WERI-Rb-1 (cell line): ENCODE data around the gene LBX1.

ENCODE experiments used
- DNase-seq: peaks from one replicate; pipeline ENCODE4 v3.0.0-alpha.2; 2020
- H3K27ac ChIP-seq: fragments of 250-450 bp; sonication (Bioruptor Pico); 2 replicates; pipeline ENCODE4 v1.5.1; 2020; ENCODE audit warnings: mild to moderate bottlenecking, moderate library complexity
- H3K27me3 ChIP-seq: fragments of 250-450 bp; sonication (Bioruptor Pico); 2 replicates; pipeline ENCODE4 v1.5.1; 2021; ENCODE audit warnings: mild to moderate bottlenecking, low read depth, moderate library complexity; ENCODE audit not compliant: insufficient read depth, severe bottlenecking
- H3K36me3 ChIP-seq: fragments of 250-450 bp; sonication (Bioruptor Pico); 2 replicates; pipeline ENCODE4 v1.5.1; 2020; ENCODE audit warnings: mild to moderate bottlenecking, moderate library complexity
- H3K4me3 ChIP-seq: 2 replicates; pipeline ENCODE4 v1.5.1; 2011; ENCODE audit warnings: low read depth, mild to moderate bottlenecking, control low read depth, low read length
- H3K9me3 ChIP-seq: fragments of 250-450 bp; sonication (Bioruptor Pico); 2 replicates; pipeline ENCODE4 v1.5.1; 2021; ENCODE audit warnings: mild to moderate bottlenecking, moderate library complexity; ENCODE audit not compliant: severe bottlenecking
- TF ChIP-seq, protein P1 (sequence below): IDR thresholded peaks from 2 replicates; pipeline ENCODE4 v1.5.1; 2011; ENCODE audit warnings: low read depth, mild to moderate bottlenecking, control low read depth, inconsistent platforms, low read length

Gene LBX1

DNA sequence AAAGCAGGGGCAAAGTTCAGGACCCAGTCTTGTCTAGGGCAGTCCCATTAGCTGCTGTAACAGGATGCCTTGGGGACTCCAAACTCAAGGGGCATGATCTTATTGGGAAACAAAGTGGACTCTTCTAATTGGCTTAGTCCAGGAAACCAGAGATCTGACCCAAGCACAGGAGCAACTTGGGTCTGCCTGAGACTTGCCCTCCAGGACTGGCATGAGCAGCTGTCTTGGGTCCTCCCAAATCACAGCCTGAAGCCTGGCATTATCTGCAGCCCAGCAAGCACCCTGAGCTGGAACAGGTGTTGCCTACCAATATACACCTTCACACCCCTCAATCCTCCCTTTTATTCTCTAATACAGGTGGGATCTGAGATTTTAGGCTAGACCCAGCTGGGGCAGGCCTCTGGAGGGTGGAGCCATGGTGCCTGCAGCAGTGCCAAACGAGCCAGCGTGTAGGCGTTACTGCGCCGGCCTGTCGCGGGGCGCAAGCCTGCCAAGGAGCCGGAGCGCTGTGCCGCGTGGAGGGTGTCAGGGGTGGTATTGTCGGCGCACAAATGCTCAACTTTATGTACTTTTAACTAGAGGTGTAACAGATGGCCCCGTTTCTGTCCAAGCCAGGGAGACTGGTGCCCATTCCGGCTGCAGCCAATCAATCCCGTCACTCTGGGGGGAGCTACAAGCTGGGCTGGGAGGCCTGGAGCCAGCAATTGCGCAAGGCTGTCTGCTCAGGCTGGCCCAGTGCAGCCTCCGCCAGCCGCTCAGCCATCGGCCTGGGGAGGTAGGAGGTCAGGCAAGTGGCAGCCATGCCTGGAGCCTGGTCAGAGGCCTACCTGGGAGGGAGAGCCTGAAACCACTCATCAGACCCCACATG is 12.8 kb upstream of the LBX1 start:
- DNase-seq = peak; percentile 56
- H3K27ac ChIP-seq = peak overlapping the region; percentile 38
- no peak overlapping the region for H3K4me3 ChIP-seq
- H3K27me3 ChIP-seq = no peaks in the 10 kb centered on the region
- no peaks in the 10 kb centered on the region for H3K9me3 ChIP-seq
- no peaks in the 10 kb centered on the region for H3K36me3 ChIP-seq
- TF ChIP-seq, protein P1, sequence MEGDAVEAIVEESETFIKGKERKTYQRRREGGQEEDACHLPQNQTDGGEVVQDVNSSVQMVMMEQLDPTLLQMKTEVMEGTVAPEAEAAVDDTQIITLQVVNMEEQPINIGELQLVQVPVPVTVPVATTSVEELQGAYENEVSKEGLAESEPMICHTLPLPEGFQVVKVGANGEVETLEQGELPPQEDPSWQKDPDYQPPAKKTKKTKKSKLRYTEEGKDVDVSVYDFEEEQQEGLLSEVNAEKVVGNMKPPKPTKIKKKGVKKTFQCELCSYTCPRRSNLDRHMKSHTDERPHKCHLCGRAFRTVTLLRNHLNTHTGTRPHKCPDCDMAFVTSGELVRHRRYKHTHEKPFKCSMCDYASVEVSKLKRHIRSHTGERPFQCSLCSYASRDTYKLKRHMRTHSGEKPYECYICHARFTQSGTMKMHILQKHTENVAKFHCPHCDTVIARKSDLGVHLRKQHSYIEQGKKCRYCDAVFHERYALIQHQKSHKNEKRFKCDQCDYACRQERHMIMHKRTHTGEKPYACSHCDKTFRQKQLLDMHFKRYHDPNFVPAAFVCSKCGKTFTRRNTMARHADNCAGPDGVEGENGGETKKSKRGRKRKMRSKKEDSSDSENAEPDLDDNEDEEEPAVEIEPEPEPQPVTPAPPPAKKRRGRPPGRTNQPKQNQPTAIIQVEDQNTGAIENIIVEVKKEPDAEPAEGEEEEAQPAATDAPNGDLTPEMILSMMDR = no peak

DNA sequence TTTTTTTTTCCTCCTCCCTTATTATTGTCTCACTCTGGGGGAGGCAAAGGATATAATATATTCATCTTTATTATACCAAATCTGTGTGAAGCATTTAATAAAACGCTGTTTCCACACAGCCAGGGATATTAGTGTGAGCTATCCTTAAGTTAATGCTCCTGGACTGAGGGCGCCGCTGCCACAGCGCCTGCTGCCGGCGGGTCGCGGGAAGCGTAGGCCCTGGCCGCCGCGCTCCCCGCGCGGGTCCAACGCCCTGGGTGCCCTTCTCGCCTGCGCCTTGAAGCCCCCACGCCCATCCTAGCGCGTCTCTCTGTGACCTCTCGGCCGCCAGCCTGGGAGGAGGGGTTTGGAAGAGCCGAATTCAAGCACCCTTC is 9.5 kb upstream of the LBX1 start:
- no peaks in the 10 kb centered on the region for H3K27me3 ChIP-seq
- no peaks in the 10 kb centered on the region for H3K36me3 ChIP-seq
- no peak overlapping the region for H3K4me3 ChIP-seq
- TF ChIP-seq, protein P1 = no peak
- no peaks in the 10 kb centered on the region for H3K9me3 ChIP-seq
- no peak for DNase-seq
- no peak overlapping the region for H3K27ac ChIP-seq

DNA sequence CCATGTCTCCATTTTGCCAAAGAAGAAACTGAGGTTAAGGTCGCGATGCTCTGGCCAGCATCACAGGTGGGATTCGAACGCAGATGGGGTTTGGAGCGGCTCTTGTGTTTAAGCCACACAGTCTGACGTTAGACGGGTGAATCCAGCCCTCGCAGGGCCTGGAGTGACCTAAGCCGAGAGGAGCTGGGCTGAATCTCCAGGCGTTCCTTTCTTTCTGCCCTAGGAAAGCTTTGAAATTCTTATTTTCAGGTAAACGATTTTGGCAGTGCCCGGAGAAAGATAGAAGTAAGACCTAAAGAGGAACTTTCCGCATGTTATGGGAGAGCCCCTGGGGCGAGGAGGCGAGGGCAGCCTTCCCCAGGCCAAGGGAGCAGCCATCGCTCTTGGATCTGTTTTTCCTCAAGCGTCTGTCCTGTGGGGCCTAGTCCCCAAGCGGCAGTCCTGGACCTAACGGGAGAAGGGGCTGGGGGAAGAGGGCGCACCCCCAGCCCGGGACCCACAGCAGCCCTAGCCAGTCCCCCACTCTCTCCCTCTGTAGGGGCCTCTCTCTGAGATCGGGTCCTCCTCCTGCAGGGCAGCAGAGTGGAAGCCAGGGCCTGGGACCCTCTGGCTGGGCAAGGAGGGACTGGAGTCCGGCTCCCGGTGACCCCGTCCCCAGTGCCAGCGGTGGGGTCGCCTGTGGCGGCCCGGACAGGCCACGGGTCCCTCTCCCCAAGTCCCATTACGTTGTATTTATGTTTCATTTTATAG is 8.9 kb upstream of the LBX1 start:
- Histone ChIP-seq H3K27me3 (no peaks in the 10 kb centered on the region), H3K27ac (no peak overlapping the region), H3K36me3 (no peaks in the 10 kb centered on the region), H3K4me3 (no peak overlapping the region), H3K9me3 (no peaks in the 10 kb centered on the region)
- no peak for DNase-seq
- TF ChIP-seq, protein P1 = no peak

DNA sequence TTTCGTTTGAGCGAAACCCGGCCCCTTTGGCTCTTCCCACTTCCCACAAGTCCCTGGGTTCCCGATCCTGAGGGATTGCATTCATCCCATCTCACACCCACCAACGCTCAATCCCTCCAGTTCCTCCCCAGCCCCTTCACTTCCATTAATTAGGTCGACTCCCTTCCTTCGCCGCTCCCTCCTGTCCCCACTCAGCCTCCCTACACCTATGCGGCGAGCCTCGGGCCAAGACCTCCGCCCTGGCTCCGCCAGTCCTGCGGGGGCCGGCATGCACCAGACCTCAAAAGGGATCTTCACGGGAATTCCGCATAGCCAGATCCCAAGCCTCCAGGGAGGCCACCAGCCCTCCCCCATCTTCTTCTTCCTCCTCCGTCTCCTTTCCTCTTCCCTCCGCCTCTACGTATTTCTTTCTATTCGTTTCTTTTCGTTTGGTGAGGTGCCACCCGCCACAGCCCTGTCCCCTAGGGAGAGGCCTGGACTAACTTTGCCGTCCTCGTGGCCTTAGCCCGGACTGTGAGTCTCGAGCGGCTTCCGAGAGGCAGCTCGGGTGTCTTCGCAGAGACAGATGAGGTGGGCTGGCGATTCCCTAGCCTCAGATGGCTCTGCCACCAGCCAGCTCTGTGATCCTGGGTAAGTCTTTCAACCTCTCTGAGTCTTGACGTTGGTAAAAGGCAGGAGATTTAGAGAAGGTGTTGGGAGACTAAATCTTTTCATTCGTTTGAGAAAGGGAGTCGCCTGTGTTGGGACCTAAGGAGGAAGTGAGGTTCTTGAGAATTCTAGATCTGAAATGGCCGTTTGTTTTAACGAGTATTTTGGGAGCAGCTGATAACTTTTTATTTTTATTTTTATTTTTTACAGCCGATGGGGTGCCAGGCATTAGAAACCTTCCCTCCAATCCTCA is 8.1 kb upstream of the LBX1 start:
- Histone ChIP-seq H3K27me3 (no peaks in the 10 kb centered on the region), H3K4me3 (no peak overlapping the region), H3K9me3 (no peaks in the 10 kb centered on the region), H3K27ac (no peak overlapping the region), H3K36me3 (no peaks in the 10 kb centered on the region)
- TF ChIP-seq, protein P1 = no peak
- DNase-seq = no peak

DNA sequence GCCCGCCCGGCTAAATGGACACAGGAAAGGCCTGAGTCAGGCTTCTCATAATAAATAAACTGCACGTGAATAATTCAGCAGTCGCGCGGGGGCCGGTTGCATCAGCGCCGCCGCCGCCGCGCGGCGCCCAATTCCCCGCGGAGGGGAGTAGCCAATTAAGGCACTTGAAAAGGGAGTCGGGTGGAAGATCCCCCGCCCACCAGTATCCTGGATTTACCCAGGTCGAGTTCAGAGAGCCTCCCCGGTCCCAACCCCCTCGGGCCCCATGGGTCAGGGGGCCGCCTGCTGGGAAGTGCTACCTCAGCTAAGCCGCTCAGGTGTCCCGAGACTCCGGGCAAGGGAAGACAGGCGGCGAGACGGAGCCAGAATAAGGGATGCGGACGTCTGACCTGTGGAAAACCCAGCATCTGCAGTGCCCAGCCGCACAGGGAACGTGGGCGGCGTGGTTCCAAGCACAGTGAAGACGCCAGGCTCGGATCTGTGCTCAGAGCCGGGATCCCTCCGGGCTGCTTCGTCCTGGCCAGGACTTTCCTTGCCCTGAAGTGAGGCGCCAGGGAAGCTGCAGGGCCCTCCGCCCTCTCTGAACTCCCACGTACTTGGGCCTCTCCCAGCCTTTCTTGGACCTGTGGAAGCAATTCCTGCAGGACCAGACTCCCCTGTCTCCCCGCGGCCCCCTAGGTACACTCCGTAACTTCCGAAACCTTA is 7.3 kb upstream of the LBX1 start:
- Histone ChIP-seq H3K4me3 (no peak overlapping the region), H3K27me3 (no peaks in the 10 kb centered on the region), H3K9me3 (no peaks in the 10 kb centered on the region), H3K36me3 (no peaks in the 10 kb centered on the region), H3K27ac (no peak overlapping the region)
- peak; percentile 34 for DNase-seq
- TF ChIP-seq, protein P1 = no peak
